Kidney glomerular epithelial cell (primary cell): Measurements from ENCODE around the gene TFAM.

Source experiments
- DNase-seq: peaks from one replicate; lab custom pipeline; 2025; lab: John Stamatoyannopoulos, UW

The TFAM gene

DNA sequence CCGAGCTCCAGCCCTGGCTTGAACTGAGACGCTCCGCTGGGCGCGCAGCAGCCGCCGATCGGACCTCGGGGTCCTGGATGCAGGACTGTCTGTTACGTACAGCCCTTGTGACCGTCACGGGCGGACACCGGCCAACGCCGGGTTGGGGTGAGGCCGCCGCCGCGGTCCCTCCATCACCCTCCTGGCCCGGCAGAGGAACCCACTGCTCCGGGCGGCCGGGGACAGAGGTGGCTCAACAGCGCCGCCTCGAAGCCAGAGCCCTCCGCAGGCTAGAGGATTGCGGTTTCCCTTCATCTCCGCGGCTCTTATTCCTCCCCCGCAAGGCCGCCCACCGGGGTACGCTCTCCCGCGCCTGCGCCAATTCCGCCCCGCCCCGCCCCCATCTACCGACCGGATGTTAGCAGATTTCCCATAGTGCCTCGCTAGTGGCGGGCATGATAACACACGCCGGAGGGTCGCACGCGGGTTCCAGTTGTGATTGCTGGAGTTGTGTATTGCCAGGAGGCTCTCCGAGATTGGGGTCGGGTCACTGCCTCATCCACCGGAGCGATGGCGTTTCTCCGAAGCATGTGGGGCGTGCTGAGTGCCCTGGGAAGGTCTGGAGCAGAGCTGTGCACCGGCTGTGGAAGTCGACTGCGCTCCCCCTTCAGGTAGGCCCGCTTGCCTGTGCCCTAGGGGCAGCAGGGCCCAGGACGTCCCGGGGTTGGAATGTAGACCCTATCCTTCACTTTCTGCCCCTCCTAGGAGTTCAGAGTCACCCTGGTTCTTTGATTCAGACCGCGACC lies at the start of gene TFAM:
Gene TFAM (plus strand): TSS at position 412 of the 785 bp plus-strand sequence. CDS start 138 bp downstream, at position 550.
- peak; percentile 49 for DNase-seq

DNA sequence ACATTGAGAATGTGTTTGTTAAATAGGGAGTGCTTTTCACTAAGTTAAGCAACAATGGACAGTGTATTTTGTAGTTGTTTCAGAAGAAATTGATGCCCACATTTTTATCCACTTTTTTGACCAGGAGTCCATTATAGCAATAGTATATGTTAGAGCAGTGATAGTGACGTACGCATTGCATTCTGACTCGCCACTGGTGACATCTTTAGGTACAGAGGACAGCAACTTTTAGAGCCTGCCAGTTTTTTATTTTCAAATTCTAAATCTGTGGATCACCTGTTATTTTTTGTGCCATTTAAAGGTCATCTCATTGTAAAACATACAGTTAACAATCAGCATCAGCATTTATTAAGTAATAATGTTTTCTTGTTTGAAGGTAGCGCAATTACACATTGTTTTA lies 49.0 kb upstream of the TFAM start:
- DNase-seq, result no peak

DNA sequence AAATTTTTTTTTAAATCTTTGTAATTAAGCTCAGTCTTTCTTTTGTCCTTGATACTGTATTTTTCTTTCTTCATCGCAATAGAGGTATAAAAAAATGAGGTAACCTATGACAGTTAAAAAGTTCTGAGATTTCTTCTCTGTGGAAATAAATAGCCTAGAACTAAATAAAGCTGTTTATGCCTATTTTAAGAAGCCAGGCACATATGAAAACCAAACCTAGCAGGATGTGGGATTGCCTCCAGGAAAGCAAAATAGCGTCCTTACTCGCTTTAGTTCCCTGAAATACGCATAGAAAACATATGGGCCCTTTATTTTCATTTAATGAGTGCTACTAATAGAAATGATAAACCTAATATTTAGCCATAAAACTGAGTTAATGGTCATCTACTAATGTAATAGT lies 43.8 kb upstream of the TFAM start:
- DNase-seq, result no peak

DNA sequence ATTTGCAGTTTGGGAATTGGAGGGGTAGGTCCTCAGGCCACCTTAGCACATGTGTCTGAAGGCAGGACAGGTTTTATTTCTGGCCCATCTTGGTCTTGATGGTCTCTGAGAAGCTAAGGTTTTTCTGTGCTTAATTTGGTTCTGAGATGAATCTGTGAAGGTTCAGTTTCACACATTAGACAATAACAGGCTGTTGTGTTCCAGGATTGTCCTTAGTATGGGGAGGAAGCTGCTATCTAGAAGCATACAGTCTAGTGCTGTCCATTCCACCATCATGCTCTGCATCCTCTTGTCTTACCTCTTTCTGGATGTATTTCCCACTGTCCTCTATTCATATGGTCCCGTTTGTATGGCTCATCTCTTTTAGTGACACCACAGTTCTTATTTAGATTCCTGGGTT lies 43.3 kb upstream of the TFAM start:
- DNase-seq, result no peak

DNA sequence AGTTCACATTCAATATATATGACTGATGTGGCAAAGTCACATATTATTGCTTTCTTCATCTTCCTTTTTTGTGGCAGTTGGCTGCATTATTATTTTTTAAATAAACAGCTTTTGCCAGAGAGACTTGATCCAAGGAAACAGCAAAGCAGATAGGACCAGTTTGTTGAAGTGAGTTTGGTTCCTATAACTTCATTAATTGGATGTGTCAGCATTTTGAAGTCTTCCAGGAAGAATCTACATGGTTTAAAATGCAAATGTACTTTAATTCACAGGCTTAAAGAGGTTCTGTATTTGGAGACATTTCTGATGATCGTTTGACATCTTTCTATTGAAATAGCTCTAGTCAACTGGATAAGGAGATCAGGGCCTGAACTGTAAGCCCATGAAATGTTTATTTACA lies 37.2 kb upstream of the TFAM start:
- DNase-seq, result no peak

DNA sequence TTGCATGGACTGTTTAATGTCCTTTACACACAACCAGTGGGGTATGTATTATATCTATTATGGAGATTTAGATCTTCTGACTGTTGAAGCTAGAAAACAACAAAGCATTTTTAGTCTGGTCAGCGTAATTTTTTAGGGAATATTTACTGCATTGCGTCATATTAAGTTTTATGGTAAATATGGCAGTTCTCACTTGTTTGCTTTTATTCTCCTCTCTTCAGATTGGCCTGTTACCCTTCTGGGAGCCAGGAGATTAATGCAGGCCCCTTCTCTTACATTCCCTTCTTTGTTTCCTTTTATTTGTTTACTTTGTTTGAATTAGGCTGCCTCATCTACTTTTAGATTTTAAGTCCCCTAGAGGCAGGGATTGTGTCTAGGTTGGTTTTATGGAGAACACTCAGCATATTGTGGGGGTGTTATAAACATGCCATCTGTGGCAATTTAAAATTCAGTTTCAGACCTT lies 36.6 kb upstream of the TFAM start:
- no peak for DNase-seq

DNA sequence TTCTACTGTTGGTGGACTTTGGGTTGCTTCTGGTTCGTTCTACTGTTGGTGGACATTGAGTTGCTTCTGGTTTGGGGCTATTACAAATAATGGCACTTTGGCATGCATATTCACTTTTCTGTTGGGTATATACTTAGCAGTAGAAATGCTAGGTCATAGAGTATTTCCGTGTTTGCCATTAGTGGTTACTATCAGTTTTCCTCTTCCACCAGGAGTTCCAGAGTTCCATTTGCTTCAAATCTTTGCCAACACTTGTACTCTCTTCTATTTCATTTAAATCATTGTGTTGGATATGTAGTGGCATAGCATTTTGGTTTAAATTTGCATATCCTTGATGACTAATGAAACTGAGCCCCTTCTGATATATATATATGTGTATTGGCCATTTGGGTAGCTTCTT lies 35.2 kb upstream of the TFAM start:
- no peak for DNase-seq

DNA sequence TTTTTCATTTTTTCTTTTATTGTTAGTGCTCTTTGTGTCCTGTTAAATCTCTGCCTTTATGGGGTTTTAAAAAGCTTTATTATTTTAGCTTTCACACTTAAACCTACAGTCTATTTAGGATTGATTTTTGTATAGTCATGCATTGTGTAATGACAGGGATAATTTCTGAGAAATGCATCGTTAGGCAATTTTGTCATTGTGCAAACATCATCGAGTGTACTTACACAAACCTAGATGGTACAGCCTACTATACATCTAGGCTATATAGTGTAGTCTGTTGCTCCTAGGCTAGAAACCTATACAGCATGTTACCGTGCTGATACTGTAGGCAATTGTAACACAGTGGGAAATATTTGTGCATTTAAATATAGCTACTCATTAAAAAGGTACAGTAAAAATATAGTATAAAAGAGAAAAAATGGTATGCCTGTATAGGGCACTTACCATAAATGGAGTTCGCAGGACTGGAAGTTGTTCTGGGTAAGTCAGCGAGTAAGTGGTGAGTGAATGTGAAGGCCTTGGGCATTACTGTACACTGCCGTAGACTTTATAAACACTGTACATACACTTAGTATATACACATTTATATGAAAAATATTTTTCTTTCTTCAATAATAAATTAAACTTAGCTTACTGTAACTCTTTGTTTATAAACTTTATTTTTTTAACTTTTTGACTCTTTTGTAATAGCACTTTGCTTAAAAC lies 34.4 kb upstream of the TFAM start:
- no peak for DNase-seq

DNA sequence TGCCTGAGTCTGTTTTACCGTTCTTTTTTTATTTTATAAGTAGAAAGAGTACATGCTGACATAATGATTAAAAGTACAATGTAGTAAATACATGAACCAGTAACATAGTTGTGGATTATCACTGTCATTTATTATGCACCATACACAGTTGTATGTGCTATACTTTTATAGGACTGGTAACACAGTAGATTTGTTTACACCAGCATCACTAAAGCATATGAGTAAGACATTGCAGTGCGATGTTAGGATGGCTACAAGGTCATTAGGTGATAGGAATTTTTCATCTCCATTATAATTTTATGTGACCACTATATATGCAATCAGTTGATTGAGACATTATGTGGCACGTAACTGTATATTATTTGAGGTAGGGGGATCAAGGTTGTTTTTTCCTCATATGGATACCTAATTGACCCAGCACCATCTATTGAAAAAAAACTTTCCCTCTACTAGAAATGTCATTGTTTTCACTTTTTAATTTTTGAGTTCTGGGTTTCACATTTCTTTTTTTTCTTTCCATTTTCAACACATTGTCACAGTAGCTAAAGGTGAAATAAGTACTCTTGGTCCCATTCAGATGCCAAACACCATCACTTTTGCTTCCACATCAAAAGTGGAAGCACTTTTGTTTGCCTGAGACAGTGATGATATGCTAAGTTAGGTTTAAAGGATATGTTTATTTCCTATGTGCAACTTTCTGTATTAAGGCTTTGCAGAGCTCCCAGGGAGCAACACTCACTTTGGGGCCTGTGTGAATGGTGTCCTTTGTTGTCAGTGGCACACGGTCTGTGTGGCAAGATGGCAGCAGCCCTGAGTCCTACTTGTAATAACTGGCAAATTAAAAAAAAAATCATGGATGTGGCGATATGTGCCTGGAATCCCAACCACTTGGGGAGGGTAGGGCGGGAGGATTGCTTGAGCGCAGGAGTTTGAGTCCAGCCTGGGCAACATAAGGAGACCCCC lies 33.3 kb upstream of the TFAM start:
- DNase-seq, result no peak

DNA sequence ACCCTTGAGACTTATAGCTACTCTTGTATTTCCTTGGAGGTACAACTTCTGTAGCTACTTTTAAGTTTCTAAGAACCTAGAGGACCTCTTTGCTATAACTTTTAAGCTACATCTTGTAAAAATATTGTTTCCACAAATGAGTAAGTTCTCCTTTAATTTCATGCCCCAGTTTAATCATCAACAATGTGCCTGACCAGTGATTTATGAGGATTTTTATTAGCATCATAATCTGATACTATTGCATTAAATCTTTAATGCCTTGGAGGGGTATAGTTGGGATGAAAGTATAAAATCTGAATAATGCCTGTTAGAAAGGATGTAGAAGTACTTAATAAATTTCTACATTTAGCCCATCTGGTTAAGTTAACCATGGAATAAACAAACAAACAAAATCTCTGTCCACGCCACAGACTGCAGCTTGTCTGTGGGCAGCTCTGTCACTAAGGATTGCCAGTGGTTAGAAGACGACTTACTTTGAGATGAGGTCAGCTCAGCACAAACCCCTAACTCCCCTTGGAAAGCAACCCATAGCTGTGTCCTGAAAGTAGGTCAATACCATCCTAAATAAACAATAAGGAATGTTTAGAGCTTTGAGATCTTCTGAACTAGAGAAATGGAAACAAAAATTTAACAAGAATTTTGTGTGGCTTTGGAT lies 32.1 kb upstream of the TFAM start:
- DNase-seq, result no peak

DNA sequence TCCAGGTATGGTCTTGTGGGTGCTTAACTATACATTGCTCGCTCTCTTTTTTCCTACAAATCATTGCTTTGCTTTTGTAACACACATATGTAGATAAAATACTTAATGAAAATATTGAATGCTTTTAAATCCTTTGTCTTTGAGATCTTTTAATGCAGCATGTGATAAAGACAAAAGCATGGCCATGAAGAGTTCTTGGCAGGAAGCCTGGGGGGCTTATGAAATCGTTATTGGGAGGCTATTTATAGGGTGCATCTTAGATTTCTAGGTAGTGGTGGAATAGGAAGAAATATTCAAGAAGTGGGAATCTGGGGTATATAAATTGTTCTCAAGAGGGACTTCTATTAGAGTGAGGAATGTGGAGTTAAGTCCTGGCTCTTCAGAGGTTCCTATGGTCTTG lies 28.5 kb upstream of the TFAM start:
- DNase-seq, result no peak

DNA sequence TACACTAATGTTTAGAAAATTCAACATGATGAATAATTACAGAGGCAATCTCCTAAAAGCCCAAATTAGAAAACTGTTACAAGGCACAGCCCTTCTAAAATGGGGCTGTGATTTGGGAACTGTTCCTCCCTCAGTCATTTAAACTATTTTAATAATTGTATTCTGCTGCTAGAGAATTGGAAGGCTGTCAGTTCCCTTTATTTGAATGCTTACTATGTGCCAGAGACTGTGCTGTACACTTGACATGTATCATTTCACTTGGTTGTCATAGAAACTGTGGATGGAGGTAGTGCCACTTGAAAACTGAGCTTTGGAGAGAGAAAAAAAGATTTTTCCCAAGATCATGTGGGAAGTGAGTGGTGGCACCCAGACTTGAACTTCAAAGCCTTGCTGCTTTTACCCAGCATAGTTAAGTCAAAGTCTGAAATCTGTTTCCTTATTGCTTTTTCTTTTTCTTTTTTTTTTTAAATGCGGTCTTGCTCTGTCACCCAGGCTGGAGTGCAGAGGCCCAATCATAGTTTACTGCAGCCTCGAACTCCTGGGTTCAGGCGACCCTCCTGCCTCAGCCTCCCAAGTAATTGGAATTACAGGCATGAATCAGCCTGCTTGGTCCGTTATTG lies 26.8 kb upstream of the TFAM start:
- DNase-seq, result no peak

DNA sequence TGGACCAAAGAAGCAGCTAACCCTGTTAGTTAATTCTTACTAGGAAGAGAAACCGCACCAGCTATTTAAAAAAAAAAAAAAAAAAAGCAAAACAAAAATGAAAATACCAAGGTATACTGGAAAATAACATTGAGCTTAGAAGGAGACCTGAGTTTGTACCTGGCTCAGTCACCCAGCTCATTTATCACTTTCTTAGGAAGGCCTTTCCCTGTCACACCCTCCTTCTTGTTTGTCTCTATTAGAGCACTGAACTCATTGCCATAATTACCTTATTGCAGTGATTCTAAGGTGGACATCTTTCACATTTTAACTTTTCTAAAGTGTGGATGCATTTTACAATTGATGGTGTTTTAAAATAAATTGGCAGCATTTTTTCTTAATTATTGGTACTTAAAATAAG lies 26.3 kb upstream of the TFAM start:
- DNase-seq, result no peak

DNA sequence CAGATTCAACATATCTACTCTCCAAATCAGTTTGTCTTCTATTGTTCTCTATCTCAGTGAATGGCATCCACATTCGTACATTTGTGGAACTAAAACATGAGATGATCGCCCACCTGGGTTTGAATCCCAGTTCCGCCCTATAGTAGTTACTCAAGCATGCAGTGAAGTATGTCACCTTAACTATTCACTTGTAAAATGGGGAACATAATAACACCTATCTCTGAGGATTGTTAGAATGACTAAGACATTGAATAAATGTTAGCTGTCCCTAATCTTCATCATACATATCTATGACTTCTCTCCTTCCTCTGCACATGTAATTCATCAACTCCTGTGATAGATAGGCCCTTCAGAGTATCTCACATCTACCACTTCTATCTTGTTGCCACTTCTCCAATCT lies 25.7 kb upstream of the TFAM start:
- no peak for DNase-seq

DNA sequence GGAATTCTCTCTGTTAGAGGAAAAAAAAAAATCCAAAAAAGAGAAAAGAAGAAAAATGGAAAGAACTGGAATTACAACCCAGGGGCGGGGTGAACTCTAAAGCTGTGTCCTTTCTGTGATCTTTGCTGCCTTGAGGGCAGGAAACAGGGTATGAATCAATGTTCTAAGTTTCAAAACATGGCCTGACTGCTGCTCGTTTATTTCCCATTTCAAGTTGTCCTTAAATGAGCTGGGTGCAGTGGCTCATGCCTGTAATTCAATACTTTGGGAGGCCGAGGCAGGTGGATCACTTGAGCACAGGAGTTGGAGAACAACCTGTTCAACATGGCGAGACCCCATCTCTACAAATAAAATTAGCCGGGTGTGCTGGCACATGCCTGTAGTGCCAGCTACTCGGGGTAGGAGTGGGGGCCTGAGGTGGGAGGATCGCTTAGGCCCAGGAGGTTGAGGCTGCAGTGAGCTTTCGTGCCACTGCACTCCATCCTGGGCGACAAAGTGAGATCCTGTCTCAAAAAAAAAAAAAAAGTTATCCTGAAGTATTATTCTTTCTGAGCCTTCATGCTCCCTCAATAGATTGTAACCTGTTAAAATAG lies 24.7 kb upstream of the TFAM start:
- no peak for DNase-seq

DNA sequence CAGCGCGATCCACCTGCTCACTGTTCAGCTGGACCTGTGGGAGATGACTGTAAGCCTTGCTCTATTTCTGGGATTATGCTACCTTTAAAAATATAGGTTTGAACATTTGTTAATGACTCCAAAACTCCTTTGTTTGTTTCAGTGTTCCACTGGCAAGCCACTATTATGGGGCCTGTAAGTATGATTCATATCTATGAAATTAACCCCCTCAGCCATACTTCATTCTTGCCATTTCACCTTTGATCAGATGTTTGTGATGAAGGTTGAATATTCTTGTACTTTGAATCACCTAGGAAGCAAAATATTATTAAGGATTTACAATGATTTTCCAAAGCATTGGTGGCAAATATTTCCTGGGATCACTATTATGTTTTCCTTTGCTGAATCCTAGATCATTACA lies 23.9 kb upstream of the TFAM start:
- DNase-seq, result no peak

DNA sequence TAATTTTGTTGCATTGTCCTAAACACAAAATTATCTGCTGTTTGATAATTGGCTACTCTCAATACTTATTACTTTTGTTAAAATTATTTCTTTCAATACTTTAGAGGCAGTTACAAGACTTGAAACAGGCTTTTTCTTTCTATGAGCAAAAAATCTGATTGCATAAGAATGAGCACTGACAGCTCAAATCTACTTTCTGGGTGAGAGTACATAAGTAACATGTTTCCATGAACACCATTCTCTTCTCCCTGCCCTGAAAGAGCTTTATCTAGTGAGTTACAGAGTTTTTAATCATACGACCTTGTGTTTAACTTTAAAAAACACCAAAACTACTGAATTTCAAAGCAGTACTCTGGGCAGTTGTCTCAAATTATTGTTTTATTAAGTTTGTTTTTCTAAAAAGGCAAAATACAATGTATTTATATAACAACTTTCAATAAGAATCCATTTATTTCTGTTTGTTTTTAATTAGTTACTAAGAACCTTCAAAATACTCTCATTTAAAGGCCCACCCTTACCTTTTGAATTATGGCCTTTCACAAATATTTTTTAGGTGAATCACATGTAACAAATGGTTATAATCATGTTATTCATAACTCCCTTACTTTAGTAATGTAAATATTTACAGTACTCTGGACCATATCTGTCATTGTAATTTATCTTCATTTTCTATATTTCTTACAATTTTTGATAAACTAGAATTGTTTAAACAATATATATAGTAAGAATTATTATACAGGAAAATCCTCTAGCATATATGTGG lies 23.0 kb upstream of the TFAM start:
- DNase-seq, result no peak

DNA sequence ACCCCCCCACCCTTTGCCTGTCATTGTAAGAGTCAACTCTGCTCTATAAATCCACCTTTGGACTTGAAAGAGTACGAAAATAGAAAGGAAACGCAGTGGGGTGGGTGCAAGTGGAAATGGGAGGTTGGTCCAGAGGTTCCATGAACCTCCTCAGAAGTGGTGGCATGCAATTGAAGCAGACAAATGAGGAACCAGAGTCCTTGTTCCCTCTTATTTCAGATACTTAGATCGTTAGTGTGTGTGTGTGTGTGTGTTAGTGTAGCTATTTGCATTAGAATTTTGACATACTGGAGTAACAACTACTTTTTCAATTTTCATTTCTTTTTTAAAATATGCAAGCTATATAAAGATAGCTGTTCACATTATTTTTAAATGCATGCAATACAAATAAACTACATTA lies 18.1 kb upstream of the TFAM start:
- no peak for DNase-seq

DNA sequence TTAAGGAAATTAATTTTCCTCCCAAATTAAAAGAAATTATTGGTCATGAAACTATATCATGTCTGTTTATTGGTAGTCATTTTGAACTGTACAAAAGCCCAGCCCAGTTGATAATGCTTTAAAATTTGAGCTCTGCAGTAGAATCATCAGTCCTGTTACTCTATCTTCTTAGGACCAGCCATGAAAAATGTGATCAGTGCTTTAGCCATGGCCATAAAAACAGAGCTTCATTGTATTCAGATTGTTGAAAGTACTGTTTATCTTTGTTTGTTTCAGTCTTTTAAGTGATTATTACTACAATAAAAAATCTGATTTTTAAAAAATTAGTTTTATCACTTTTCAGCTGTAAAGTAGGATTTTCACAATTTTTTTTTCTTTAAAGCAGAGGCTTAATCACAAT lies 13.7 kb upstream of the TFAM start:
- DNase-seq, result no peak
